Breast epithelium (tissue), 3 donors: ENCODE measurements around the gene NOVA2.

ENCODE experiments used
- POLR2A ChIP-seq: fragments of 450-650 bp; IDR thresholded peaks from one replicate; pipeline ENCODE4 v1.6.1; 2016; ENCODE audit warnings: antibody characterized with exemption, mild to moderate bottlenecking, moderate library complexity
- POLR2AphosphoS5 ChIP-seq, 3 donors: sonication (generic); formaldehyde crosslinking; IDR thresholded peaks; one replicate each; pipeline ENCODE4 v1.6.1; 2017; ENCODE audit warnings: antibody characterized with exemption in 3 of 3
- TF ChIP-seq, protein P1 (sequence below), 3 donors: fragments of 450-650 bp; IDR thresholded peaks; one replicate each; pipeline ENCODE4 v1.5.1; 2016 to 2017; ENCODE audit warnings: antibody characterized with exemption in 3 of 3, mild to moderate bottlenecking in 3 of 3, moderate library complexity in 3 of 3

- TF ChIP-seq, protein P1, sequence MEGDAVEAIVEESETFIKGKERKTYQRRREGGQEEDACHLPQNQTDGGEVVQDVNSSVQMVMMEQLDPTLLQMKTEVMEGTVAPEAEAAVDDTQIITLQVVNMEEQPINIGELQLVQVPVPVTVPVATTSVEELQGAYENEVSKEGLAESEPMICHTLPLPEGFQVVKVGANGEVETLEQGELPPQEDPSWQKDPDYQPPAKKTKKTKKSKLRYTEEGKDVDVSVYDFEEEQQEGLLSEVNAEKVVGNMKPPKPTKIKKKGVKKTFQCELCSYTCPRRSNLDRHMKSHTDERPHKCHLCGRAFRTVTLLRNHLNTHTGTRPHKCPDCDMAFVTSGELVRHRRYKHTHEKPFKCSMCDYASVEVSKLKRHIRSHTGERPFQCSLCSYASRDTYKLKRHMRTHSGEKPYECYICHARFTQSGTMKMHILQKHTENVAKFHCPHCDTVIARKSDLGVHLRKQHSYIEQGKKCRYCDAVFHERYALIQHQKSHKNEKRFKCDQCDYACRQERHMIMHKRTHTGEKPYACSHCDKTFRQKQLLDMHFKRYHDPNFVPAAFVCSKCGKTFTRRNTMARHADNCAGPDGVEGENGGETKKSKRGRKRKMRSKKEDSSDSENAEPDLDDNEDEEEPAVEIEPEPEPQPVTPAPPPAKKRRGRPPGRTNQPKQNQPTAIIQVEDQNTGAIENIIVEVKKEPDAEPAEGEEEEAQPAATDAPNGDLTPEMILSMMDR (IDR thresholded peaks at IDR 0.05), result no peak
- no peak for TF ChIP-seq POLR2AphosphoS5 (IDR thresholded peaks at IDR 0.05)
- TF ChIP-seq POLR2A, result no peak
These were observed 40.9 kb upstream of the NOVA2 start for GRCh38 chr19:46014534-46014933.
